GM23338 (cell line): Measurements from ENCODE around the gene DIDO1.

Experiments used
- CREB1 ChIP-seq: fragments of 250-450 bp; sonication (Bioruptor Pico); IDR thresholded peaks from 2 replicates; pipeline ENCODE4 v1.5.0; 2020; ENCODE audit warnings: low read depth, mild to moderate bottlenecking, moderate library complexity
- EZH2 ChIP-seq: fragments of 200-600 bp; sonication (generic); IDR thresholded peaks from one replicate; pipeline ENCODE4 v1.8.0; 2017; ENCODE audit warnings: antibody characterized with exemption, mild to moderate bottlenecking, low read depth; ENCODE audit not compliant: unreplicated experiment
- EZH2phosphoT487 ChIP-seq: fragments of 200-600 bp; sonication (generic); IDR thresholded peaks from one replicate; pipeline ENCODE4 v1.8.1; 2018; ENCODE audit warnings: antibody characterized with exemption; ENCODE audit not compliant: unreplicated experiment
- POLR2AphosphoS5 ChIP-seq: IDR thresholded peaks from 2 replicates; pipeline ENCODE4 v1.6.1; 2016; ENCODE audit warnings: antibody characterized with exemption, low read depth
- TF ChIP-seq, protein P1 (sequence below), 2 experiments: fragments of 200-600 bp in 1 of 2; sonication (generic) in 1 of 2; conservative IDR thresholded peaks; 2 replicates each; pipeline versions ENCODE4 v1.5.1 to v1.6.1; 2016 to 2017; ENCODE audit warnings: antibody characterized with exemption in 2 of 2, low read depth in 2 of 2, mild to moderate bottlenecking in 2 of 2, moderate library complexity in 1 of 2

DNA sequence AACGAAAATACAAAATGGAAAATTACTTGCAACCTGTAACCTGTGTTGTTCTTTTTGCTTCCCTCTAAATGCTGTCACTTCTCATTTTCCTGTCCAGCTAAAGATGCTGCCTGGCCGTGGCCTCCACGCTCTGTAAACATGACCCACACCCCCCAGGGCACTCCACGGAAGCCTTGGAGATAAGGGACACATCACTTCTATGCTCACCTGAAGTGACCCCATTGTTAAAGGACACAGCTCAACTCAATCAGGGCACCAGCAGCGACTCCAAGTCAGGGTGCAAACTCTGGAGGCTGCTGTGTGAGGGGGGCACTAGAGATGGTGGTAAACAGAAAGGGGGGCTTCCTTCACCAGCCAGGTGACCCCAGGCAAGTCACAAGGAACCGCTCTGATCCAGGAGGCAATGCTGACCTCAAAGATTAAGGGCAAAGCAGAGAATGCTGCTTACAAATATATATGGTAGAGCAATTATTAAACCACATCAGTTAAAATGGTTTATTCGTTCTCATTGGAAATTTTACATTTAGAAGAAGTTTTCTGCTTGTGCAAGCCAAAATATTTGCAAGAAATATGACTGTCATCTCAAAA, 13.2 kb downstream of the DIDO1 start:
- TF ChIP-seq, protein P1, sequence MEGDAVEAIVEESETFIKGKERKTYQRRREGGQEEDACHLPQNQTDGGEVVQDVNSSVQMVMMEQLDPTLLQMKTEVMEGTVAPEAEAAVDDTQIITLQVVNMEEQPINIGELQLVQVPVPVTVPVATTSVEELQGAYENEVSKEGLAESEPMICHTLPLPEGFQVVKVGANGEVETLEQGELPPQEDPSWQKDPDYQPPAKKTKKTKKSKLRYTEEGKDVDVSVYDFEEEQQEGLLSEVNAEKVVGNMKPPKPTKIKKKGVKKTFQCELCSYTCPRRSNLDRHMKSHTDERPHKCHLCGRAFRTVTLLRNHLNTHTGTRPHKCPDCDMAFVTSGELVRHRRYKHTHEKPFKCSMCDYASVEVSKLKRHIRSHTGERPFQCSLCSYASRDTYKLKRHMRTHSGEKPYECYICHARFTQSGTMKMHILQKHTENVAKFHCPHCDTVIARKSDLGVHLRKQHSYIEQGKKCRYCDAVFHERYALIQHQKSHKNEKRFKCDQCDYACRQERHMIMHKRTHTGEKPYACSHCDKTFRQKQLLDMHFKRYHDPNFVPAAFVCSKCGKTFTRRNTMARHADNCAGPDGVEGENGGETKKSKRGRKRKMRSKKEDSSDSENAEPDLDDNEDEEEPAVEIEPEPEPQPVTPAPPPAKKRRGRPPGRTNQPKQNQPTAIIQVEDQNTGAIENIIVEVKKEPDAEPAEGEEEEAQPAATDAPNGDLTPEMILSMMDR (conservative IDR thresholded peaks at IDR 0.05; ENCODE audit: low read depth in 2 of 2): no peak
- TF ChIP-seq EZH2: no peak
- TF ChIP-seq POLR2AphosphoS5: no peak
- no peak for TF ChIP-seq CREB1 (CRISPR knock-in tag)
- no peak for TF ChIP-seq EZH2phosphoT487
